IPS-18a (cell line): ENCODE data around the gene RPTOR.

ENCODE experiments used
- H3K27ac ChIP-seq: one replicate; pipeline ENCODE4 v1.5.1; 2013; ENCODE audit warnings: low read length
- H3K27me3 ChIP-seq: one replicate; pipeline ENCODE4 v1.6.1; 2013; ENCODE audit warnings: mild to moderate bottlenecking, low read length; ENCODE audit not compliant: control insufficient read depth, insufficient read depth
- H3K36me3 ChIP-seq: one replicate; pipeline ENCODE4 v1.6.1; 2013; ENCODE audit warnings: low read depth, low read length; ENCODE audit not compliant: control insufficient read depth
- H3K4me1 ChIP-seq: one replicate; pipeline ENCODE4 v1.6.1; 2013; ENCODE audit warnings: low read depth, low read length; ENCODE audit not compliant: control insufficient read depth
- H3K4me3 ChIP-seq: one replicate; pipeline ENCODE4 v1.5.1; 2013; ENCODE audit warnings: low read length
- H3K9ac ChIP-seq: one replicate; pipeline ENCODE4 v1.6.1; 2013; ENCODE audit warnings: mild to moderate bottlenecking, low read length, moderate library complexity
- H3K9me3 ChIP-seq: one replicate; pipeline ENCODE4 v1.6.1; 2013; ENCODE audit warnings: low read depth, low read length; ENCODE audit not compliant: control insufficient read depth

The RPTOR gene

DNA sequence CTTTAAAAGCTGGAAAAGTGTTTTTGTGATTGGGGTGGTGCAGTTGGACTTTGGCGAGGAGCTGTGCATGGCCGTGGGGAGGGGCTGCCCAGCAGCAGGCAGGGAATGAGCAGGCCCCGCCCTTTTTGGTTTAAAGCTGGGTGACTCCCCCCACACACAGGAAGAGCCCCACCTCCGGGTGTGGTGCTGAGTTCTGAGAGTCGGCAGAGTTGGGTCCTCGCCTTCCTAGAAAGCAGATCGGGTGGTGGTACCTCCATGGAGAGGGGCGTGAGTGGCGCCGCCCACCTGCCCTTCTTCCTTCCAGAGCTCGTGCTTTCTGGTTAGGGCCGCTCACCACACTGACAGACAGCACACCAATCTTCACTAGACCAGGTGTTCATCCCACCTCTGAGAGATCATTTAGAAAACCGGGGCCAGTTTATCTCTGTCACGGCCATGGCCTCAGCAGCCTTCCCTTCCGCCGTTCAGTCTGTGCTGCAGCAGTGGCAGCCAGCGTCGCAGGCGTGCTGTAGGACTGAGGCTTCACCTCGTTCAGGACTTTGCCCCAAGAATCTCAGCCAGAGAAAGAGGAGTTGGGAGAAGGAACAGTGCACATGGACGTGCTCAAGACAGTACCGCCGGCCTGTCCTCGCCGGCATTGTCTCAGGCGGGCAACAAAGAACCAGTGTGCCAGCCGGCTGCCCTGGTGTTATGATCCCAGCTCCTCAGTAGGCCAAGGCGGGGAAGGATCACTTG lies 303.0 kb downstream of the RPTOR start:
- no peaks in the 10 kb centered on the region for H3K9me3 ChIP-seq
- no peak overlapping the region for H3K27ac ChIP-seq
- H3K4me3 ChIP-seq = no peak overlapping the region
- no peak overlapping the region for H3K9ac ChIP-seq
- peaks cover 19% of the 10 kb centered on the region for H3K4me1 ChIP-seq
- H3K27me3 ChIP-seq = no peaks in the 10 kb centered on the region
- no peaks in the 10 kb centered on the region for H3K36me3 ChIP-seq

DNA sequence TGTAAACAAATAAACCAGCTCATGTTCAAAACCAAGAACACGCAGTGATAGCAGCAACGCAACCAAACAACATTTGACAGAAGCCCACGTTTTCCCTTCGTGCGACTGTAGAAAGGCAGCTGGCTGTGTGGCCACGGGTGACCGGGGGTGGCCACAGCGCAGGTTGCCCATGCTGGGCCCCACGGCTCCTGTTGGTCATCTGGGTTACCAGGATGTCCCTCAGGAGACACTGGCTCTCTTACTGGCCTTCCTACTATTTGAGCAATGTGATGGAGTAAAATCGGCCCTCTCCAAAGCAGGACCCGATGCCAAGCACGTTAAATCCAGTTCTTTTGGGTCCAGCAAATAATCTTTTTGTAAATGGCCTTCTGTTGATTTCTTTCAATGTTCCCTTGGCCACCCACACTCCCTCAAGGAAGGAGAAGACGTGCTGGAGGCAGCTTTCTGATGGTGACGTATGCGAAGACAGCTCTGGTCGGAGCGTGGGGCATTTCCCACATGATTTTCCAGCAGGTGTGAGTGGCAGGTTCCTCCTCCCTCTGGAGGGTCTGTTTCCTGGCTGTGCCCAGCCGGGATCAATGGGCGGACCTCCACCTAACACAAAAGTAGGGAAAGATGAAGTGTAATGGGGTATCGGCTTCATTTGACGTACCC lies 303.9 kb downstream of the RPTOR start:
- Histone ChIP-seq H3K9ac (no peak overlapping the region), H3K27ac (no peak overlapping the region), H3K9me3 (no peaks in the 10 kb centered on the region), H3K4me1 (peaks cover 19% of the 10 kb centered on the region), H3K36me3 (no peaks in the 10 kb centered on the region), H3K27me3 (no peaks in the 10 kb centered on the region), H3K4me3 (no peak overlapping the region)

DNA sequence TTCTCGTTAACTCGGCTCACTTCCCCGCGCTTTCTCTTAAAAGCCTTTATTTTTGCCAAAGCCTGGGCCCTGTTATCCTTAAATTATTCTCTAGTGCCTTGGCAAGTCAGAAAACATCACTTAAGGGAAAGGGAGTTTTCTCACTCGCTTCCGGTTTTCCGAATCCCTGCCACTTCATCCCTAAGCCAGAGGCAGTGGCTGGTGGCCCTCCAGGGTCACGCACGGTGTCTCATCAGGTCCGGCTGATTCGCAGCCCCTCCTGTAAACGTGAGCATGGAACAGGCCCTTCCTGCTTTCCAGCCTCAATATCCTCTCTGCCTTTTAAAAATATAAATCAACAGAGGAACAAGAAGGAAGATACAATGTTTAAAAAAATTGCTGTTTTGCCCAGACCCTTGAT lies 304.5 kb downstream of the RPTOR start:
- Histone ChIP-seq H3K4me3 (no peak overlapping the region), H3K9ac (no peak overlapping the region), H3K9me3 (no peaks in the 10 kb centered on the region), H3K27me3 (no peaks in the 10 kb centered on the region), H3K36me3 (no peaks in the 10 kb centered on the region), H3K27ac (no peak overlapping the region), H3K4me1 (peaks cover 16% of the 10 kb centered on the region)

DNA sequence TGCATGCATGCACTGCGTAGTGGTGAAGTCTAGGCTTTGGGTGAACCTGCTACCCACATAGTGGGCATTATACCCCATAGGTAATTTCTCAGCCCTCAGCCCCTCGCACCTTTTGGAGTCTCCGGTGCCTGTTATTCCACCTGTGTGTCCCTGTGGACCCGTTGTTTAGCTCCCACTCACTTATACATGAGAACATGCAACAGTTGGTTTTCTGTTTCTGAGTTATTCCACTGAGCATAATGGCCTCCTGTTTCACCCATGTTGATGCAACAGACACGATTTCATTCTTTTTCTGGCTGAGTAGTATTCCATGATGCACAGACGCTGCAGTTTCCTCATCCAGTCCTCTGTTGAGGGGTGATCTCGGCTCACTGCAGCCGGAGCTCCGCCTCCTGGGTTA lies 305.5 kb downstream of the RPTOR start:
- H3K36me3 ChIP-seq = no peaks in the 10 kb centered on the region
- H3K9ac ChIP-seq = no peak overlapping the region
- no peaks in the 10 kb centered on the region for H3K9me3 ChIP-seq
- no peak overlapping the region for H3K4me3 ChIP-seq
- no peaks in the 10 kb centered on the region for H3K27me3 ChIP-seq
- H3K4me1 ChIP-seq = peaks cover 6% of the 10 kb centered on the region
- H3K27ac ChIP-seq = no peak overlapping the region

DNA sequence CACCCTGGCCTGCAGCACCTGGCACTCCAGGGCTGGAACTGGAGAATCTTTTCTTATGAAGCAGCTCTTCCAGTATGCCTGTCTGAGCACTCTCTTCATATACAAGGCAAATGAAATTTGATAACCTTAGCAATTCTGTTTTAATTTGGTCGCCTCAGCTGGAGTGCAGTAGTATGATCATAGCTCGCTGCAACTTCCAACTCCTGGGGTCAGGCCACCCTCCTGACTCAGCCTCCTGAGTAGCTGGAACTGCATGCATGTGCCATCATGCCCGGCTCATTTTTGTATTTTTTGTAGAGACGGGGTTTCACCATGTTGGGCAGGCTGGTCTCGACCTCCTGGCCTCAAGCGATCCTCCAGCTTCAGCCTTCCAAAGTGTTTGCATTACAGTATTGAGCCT lies 306.2 kb downstream of the RPTOR start:
- Histone ChIP-seq H3K9me3 (no peaks in the 10 kb centered on the region), H3K4me1 (no peaks in the 10 kb centered on the region), H3K4me3 (no peak overlapping the region), H3K27me3 (no peaks in the 10 kb centered on the region), H3K36me3 (no peaks in the 10 kb centered on the region), H3K9ac (no peak overlapping the region), H3K27ac (no peak overlapping the region)

DNA sequence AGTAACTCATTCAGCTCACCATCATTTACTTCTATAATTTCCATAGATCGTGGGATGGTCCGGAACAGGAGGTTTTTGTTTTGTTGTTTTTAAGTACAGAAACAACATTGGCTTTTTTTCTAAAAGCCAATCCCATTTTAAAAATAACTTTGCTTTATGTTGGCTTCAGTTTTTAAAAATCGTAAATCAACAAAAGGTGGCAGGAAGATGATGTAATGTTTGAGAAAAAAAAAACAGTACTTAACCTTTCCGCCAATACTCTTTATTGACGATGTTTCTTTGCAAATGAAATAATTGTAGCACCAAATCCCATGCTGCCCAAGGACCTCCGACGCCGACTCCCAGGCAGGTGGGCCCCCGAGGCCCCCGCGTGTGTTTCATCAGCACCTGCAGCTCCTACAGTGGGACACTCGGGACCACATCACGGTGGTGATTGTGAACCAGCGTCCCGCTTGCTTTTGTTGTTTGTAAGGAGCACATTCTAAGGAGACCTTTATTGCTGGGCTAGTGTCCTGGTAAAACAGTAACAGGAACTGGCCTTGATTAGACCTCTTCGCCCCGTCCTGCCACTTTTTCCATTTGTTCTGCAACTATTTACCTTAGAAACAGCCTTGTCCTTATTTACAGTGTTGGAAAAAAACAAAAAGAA lies 306.8 kb downstream of the RPTOR start:
- H3K4me3 ChIP-seq = no peak overlapping the region
- H3K4me1 ChIP-seq = no peaks in the 10 kb centered on the region
- H3K27me3 ChIP-seq = no peaks in the 10 kb centered on the region
- no peaks in the 10 kb centered on the region for H3K9me3 ChIP-seq
- no peaks in the 10 kb centered on the region for H3K36me3 ChIP-seq
- H3K27ac ChIP-seq = no peak overlapping the region
- H3K9ac ChIP-seq = no peak overlapping the region

DNA sequence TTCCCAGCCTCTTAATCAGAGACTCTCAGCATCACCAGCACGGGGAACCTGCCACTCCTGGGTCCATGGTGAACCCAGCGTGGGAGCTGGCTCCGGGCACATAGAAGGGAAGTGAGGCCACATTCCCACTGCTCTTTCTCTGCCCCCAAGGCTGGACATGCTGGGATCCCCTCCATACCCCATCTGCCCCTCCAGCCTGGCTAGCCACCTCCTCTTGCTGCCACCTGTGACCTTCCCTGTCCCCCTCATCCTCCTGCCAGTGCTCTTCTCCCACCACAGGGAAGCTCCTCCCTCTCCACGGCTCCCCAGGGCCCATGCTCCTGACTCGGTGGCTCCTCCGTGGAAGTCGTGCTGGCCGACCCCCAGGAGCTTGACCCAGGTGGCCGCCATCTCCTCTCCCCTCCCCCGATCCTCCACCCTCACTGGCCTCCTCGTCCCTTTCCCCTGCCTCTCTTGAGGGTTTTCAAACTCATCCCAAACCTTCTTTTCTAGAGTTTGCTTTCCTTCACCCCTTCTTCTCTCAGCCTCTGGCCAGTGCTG lies 307.9 kb downstream of the RPTOR start:
- Histone ChIP-seq H3K9ac (no peak overlapping the region), H3K27ac (no peak overlapping the region), H3K9me3 (no peaks in the 10 kb centered on the region), H3K36me3 (no peaks in the 10 kb centered on the region), H3K27me3 (no peaks in the 10 kb centered on the region), H3K4me3 (no peak overlapping the region), H3K4me1 (no peaks in the 10 kb centered on the region)

DNA sequence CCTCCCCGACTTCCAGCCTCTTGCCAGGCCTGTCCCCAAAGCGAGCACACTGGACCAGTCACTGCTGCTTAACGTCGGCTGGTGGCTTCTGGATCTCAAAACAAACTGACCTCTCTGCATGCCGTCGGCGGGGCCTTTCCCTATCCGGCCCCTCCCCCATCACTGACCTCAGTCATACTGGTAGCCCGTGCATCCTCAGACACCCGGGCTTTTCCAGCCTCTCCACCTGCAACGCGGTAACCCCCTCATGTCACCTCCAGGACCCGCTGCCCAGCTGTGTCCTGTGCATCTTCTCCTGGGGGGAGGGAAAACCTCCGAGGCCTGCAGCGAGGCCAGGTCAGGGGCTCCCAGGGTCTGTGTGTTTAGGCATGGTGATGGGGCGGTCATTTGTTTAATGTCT lies 308.4 kb downstream of the RPTOR start:
- Histone ChIP-seq H3K4me3 (no peak overlapping the region), H3K27ac (no peak overlapping the region), H3K9me3 (no peaks in the 10 kb centered on the region), H3K4me1 (no peaks in the 10 kb centered on the region), H3K36me3 (no peaks in the 10 kb centered on the region), H3K27me3 (no peaks in the 10 kb centered on the region), H3K9ac (no peak overlapping the region)

DNA sequence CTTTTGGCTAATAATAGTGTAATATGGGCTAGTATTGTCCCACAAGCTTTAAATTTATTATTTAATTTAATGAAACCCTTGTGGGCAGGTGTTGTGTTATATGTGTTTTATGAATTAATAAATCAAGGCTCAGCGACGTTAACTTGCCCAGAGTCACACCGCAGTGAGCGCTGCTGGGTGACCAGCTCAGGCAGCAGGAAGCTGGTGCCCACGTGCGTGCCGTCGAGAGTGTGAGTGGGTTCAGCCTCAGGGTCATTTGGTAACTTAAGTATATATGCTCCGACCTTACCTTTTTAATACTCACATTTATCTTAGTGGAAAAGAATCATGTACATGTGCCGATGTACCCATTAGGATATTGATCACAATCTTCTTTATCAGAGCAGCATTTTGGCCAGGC lies 309.6 kb downstream of the RPTOR start:
- Histone ChIP-seq H3K27ac (no peak overlapping the region), H3K9me3 (no peaks in the 10 kb centered on the region), H3K9ac (no peak overlapping the region), H3K4me3 (no peak overlapping the region), H3K36me3 (no peaks in the 10 kb centered on the region), H3K27me3 (no peaks in the 10 kb centered on the region), H3K4me1 (peaks cover 2% of the 10 kb centered on the region)

DNA sequence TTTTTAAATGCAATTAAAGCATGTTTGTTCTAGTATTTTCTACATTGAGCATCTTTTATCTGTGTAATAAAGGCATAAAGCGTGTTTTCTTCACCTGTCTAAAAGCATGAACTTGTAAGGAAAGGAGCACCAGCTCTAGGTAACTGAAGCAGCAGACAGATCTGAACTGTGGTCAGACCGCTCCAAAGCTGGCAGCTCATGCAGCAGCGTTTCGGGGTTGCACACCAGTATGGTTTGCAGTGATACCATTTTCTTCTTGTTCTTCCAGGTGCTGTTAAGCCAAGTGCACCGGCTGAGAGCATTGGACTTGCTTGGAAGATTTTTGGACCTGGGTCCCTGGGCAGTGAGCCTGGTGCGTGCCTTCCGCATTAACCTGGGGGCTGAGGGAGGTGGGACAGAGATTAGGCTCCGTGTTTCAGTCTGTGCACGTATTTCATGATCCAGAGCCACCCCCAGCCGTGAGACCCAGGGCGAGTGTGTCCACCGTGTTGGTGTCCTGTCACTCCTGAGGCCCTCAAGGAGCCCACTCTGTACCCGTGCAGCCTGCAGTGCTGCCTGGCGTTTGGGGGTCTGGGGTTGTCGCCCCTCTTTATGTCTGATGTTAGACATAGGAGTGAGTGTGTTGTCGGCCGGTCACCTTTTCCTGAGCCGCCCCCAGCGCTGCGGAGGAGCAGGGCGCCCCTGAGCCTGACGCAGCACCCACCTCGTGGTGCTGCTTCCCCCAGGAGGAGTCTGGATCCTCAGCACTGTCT lies 310.7 kb downstream of the RPTOR start:
- Histone ChIP-seq H3K27me3 (no peaks in the 10 kb centered on the region), H3K27ac (no peak overlapping the region), H3K4me1 (peaks cover 14% of the 10 kb centered on the region)

More for the DNA sequence above, 310.7 kb downstream of the RPTOR start:
- Histone ChIP-seq H3K36me3 (no peaks in the 10 kb centered on the region), H3K4me3 (no peak overlapping the region), H3K9me3 (no peaks in the 10 kb centered on the region), H3K9ac (no peak overlapping the region)
